Measurements from ENCODE around the gene SLC7A11.
"Not testable (repeated sequence)": the region's sequence is repeated elsewhere in the genome, so short reads cannot be mapped to it uniquely, and the experiment has no call there.

SLC7A11 gene

DNA sequence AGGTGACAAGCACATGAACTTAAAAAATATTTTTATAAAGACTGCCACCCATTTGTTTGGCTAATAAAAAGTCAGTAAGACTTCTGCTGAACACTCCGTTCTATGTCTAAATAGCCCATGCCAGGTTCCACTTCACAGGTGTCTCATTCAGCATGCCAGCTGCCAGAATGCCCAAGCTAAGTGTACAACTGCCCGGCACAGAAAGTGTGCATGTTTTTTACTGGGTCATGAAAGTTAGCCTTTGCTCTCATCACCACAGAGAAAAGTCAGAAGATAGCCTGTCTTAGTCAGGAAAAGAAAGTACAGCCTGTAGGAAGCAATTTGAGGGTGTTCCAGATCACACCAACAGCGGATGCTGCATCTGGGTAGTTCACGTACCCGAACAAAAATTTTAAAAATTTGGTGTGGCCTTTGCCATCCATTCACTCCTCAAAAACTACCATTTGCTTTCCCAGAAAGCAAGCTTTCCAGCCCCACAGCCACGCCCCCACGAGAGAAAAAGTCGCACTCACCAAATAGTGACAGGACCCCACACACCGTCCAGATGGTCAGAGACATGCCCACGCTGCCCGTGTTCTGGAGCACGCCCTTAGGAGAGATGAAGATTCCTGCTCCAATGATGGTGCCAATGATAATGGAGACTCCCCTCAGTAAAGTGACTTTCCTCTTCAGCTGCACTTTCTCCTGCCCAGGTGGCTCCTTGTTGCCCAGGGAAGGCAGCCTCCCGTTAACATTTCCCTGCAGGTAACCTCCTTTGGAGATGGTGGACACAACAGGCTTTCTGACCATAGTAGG, 671 bp downstream of the SLC7A11 start:
- H3K27me3 ChIP-seq (ENCODE audit: insufficient read depth, low read depth): no peaks in the 10 kb centered on the region
- H2AFZ ChIP-seq (ENCODE audit: low read depth): peak overlapping the region; percentile 78
- peak overlapping the region; percentile 53 for H3K4me3 ChIP-seq (IDR thresholded peaks at IDR 0.05; ENCODE audit: insufficient read depth, low read depth, low read length)
- peak overlapping the region; percentile 90 for H3K4me2 ChIP-seq
- peak overlapping the region; percentile 93 for H3K9ac ChIP-seq
- H3K4me1 ChIP-seq (ENCODE audit: low read depth, poor library complexity, severe bottlenecking): peaks cover 44% of the 10 kb centered on the region
- no peaks in the 10 kb centered on the region for H3K79me2 ChIP-seq (ENCODE audit: insufficient read depth, low read depth)
- no peaks in the 10 kb centered on the region for H3K36me3 ChIP-seq (ENCODE audit: insufficient read depth)
- TF ChIP-seq, protein P1, sequence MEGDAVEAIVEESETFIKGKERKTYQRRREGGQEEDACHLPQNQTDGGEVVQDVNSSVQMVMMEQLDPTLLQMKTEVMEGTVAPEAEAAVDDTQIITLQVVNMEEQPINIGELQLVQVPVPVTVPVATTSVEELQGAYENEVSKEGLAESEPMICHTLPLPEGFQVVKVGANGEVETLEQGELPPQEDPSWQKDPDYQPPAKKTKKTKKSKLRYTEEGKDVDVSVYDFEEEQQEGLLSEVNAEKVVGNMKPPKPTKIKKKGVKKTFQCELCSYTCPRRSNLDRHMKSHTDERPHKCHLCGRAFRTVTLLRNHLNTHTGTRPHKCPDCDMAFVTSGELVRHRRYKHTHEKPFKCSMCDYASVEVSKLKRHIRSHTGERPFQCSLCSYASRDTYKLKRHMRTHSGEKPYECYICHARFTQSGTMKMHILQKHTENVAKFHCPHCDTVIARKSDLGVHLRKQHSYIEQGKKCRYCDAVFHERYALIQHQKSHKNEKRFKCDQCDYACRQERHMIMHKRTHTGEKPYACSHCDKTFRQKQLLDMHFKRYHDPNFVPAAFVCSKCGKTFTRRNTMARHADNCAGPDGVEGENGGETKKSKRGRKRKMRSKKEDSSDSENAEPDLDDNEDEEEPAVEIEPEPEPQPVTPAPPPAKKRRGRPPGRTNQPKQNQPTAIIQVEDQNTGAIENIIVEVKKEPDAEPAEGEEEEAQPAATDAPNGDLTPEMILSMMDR (conservative IDR thresholded peaks at IDR 0.05; ENCODE audit: low read depth, low read length): no peak
- peak overlapping the region; percentile 93 for H3K27ac ChIP-seq
- no peaks in the 10 kb centered on the region for H4K20me1 ChIP-seq (ENCODE audit: insufficient read depth)

DNA sequence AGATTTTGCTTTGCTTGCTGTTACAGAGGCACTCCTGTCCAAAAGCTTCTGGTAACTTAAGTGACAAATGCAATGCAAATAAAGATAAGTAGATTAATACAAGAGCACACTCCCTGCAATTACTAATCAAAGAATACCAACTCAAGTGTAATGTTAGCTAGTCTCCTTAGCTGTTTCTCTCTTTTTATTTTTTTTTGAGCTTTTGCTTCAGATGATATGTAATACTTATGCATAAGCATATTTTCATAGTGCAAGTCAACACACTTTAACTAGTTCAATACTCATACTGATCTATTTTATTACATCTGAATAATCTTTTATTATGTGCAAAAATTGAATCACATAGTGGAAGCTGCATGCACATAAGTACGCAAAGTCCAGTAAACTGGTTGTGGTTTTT, 2.7 kb downstream of the SLC7A11 start:
- H3K4me1 ChIP-seq (ENCODE audit: low read depth, poor library complexity, severe bottlenecking): peaks cover 44% of the 10 kb centered on the region
- no peak overlapping the region for H2AFZ ChIP-seq (ENCODE audit: low read depth)
- H3K27me3 ChIP-seq (ENCODE audit: insufficient read depth, low read depth): no peaks in the 10 kb centered on the region
- no peak overlapping the region for H3K9ac ChIP-seq
- TF ChIP-seq, protein P1 (conservative IDR thresholded peaks at IDR 0.05; ENCODE audit: low read depth, low read length): no peak
- H3K27ac ChIP-seq: no peak overlapping the region
- H4K20me1 ChIP-seq (ENCODE audit: insufficient read depth): no peaks in the 10 kb centered on the region
- peak overlapping the region; percentile 43; the same call in 1 of the 2 replicates for H3K4me2 ChIP-seq
- H3K79me2 ChIP-seq (ENCODE audit: insufficient read depth, low read depth): no peaks in the 10 kb centered on the region
- no peaks in the 10 kb centered on the region for H3K36me3 ChIP-seq (ENCODE audit: insufficient read depth)
- H3K4me3 ChIP-seq (IDR thresholded peaks at IDR 0.05; ENCODE audit: insufficient read depth, low read depth, low read length): no peak overlapping the region

DNA sequence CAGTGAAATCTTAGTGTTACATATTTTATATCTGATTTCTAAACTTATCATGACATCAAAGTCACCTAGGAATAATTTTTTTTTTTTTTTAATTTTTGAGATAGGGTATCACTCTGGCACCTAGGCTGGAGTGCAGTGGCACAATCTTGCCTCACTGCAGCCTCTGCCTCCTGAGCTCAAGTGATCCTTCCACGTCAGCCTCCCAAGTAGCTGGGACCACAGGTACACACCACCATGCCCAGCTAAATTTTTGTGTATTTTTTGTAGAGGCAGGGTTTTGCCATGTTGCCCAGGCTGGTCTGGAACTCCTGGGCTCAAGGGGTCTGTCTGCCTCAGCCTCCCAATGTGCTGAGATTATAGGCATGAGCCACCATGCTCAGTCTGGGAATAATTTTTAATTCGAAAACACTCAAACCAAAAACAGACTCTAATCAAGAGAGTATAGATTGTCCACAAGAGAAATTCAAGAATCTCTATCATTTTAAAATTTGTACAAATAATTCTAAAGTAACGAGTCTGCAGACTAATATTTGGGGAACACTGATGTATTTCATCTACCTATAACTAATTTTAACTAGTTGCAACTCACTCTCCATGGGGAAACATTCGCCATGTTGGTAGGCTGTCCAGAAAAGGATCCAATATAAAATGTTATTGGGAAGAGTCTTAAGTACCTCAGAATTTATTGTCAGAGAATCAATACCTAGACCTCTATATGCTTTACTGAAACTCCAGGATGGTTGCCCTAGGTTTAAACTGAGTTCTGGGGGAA, 3.4 kb downstream of the SLC7A11 start:
- H3K79me2 ChIP-seq (ENCODE audit: insufficient read depth, low read depth): no peaks in the 10 kb centered on the region
- peaks cover 39% of the 10 kb centered on the region for H3K4me1 ChIP-seq (ENCODE audit: low read depth, poor library complexity, severe bottlenecking)
- H3K4me3 ChIP-seq (IDR thresholded peaks at IDR 0.05; ENCODE audit: insufficient read depth, low read depth, low read length): no peak overlapping the region
- no peak overlapping the region for H3K27ac ChIP-seq
- no peaks in the 10 kb centered on the region for H3K27me3 ChIP-seq (ENCODE audit: insufficient read depth, low read depth)
- H4K20me1 ChIP-seq (ENCODE audit: insufficient read depth): no peaks in the 10 kb centered on the region
- TF ChIP-seq, protein P1 (conservative IDR thresholded peaks at IDR 0.05; ENCODE audit: low read depth, low read length): no peak
- 0 out of 2 replicates have a peak overlapping the region, but pooled peaks have one; percentile 43 for H3K4me2 ChIP-seq
- H2AFZ ChIP-seq (ENCODE audit: low read depth): no peak overlapping the region
- no peak overlapping the region for H3K9ac ChIP-seq
- H3K36me3 ChIP-seq (ENCODE audit: insufficient read depth): no peaks in the 10 kb centered on the region

DNA sequence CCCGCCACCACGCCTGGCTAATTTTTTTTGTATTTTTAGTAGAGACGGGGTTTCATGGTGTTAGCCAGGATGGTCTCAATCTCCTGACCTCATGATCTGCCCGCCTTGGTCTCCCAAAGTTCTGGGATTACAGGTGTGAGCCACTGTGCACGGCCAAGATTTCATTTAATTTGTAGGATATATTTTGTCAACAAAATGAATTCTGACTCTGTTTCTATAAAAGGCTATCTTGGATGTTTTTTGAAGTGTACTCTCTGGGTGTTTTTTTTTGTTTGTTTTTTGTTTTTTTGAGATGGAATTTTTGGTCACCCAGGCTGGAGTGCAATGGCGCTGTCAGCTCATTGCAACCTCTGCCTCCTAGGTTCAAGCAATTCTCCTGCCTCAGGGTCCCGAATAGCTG, 5.0 kb downstream of the SLC7A11 start:
- not testable (repeated sequence) for H3K27ac ChIP-seq; H3K27me3 ChIP-seq (ENCODE audit: insufficient read depth, low read depth); H2AFZ ChIP-seq (ENCODE audit: low read depth); H3K36me3 ChIP-seq (ENCODE audit: insufficient read depth); H3K9ac ChIP-seq; H3K4me2 ChIP-seq; H3K79me2 ChIP-seq (ENCODE audit: insufficient read depth, low read depth); H4K20me1 ChIP-seq (ENCODE audit: insufficient read depth); H3K4me3 ChIP-seq (IDR thresholded peaks at IDR 0.05; ENCODE audit: insufficient read depth, low read depth, low read length)
- H3K4me1 ChIP-seq (ENCODE audit: low read depth, poor library complexity, severe bottlenecking): peaks cover 29% of the 10 kb centered on the region

Measured in KMS-11 (cell line).